BJ (cell line): Measurements from ENCODE around the gene TIMP2. TPM values are rescaled to one million over a fixed set of nuclear protein-coding genes. Genes with fewer than 3 reads are reported as not detected.

Experiments used
- CTCF ChIA-PET: fragments of 350-600 bp; formaldehyde crosslinking; extraction: SDS; loops from one replicate; lab custom pipeline; 2021; ENCODE audit warnings: antibody characterized with exemption, inconsistent platforms; lab: Yijun Ruan, JAX
- POLR2A ChIA-PET: fragments of 300-600 bp; sonication (Branson Sonifier 250); formaldehyde crosslinking; extraction: SDS; loops from one replicate; lab custom pipeline; 2021; ENCODE audit warnings: antibody characterized with exemption; lab: Charles Lee
- DNase-seq: peaks from one replicate; pipeline ENCODE4 v3.0.0-alpha.2; 2011; ENCODE audit warnings: low read depth
- H3K27me3 ChIP-seq: 2 replicates; pipeline ENCODE4 v1.6.0; 2011; ENCODE audit warnings: low read length; ENCODE audit not compliant: control insufficient read depth, insufficient read depth
- H3K36me3 ChIP-seq: 2 replicates; pipeline ENCODE4 v1.5.1; 2011; ENCODE audit warnings: low read length; ENCODE audit not compliant: control insufficient read depth, insufficient read depth
- H3K4me3 ChIP-seq: 2 replicates; pipeline ENCODE4 v1.5.1; 2011; ENCODE audit warnings: low read depth, mild to moderate bottlenecking, control low read depth, low read length
- polyA plus RNA-seq: library from polyadenylated mRNA; depleted of rRNA; stranded (reverse); fragments of >200 nt; gene quantifications from 2 replicates; pipeline ENCODE4 v1.2.3, GENCODE V29; 2011
- TF ChIP-seq, protein P1 (sequence below): IDR thresholded peaks from 2 replicates; pipeline ENCODE4 v1.5.1; 2011; ENCODE audit warnings: low read depth, mild to moderate bottlenecking, control low read depth, inconsistent platforms, low read length, moderate library complexity; ENCODE audit not compliant: insufficient read depth

TIMP2 gene
- polyA plus RNA-seq, 1 experiment, result 361 TPM

DNA sequence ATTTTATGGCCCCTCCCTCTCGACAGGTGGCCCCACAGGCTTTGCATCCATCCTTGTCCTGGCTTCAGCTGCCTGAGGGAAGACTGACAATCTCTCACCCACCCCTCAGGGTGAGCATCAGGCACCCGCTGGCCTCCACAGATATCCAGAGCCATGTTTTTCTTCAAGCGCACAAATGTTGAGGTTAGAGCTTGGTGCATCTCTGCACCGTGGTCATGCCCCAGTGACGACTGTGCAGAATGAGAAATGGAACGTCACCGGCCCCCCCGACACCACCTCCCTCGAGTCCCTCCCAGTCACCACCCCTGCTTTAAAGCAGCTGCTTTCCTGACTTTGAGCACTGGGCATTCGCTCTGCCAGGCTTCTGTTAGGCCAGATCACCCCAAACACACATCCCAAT lies 19.8 kb upstream of the TIMP2 start:
- DNase-seq, result no peak
- Histone ChIP-seq H3K27me3 (no peaks in the 10 kb centered on the region), H3K36me3 (no peaks in the 10 kb centered on the region; the same call in 1 of the 2 replicates), H3K4me3 (no peak overlapping the region)
- ChIA-PET POLR2A (no interaction called here), CTCF (interaction anchor here (0.6 kb wide), 1 partner anchor 447 kb away, joined by 3 read pairs; no protein-coding TSS in a partner anchor)
- TF ChIP-seq, protein P1, sequence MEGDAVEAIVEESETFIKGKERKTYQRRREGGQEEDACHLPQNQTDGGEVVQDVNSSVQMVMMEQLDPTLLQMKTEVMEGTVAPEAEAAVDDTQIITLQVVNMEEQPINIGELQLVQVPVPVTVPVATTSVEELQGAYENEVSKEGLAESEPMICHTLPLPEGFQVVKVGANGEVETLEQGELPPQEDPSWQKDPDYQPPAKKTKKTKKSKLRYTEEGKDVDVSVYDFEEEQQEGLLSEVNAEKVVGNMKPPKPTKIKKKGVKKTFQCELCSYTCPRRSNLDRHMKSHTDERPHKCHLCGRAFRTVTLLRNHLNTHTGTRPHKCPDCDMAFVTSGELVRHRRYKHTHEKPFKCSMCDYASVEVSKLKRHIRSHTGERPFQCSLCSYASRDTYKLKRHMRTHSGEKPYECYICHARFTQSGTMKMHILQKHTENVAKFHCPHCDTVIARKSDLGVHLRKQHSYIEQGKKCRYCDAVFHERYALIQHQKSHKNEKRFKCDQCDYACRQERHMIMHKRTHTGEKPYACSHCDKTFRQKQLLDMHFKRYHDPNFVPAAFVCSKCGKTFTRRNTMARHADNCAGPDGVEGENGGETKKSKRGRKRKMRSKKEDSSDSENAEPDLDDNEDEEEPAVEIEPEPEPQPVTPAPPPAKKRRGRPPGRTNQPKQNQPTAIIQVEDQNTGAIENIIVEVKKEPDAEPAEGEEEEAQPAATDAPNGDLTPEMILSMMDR, result no peak

DNA sequence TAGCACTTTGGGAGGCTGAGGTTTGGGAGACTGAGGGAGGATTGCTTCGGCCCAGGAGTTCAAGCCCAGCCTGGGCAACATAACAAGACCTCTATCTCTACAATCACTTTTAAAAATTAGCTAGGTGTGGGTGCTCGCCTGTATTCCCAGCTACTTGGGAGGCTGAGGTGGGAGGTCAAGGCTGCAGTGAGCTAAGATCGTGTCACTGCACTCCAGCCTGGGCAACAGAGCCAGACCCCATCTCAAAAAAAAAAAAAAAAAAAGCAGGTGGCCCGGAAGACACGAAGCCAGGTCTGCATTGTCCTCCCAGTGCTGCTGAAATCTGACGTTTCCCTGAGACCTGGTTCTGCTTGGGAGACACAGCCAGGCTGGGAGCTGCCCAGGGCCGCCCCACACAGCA lies 18.8 kb upstream of the TIMP2 start:
- no peak overlapping the region for H3K4me3 ChIP-seq
- ChIA-PET POLR2A (no interaction called here), CTCF (interaction anchor here (1.9 kb wide), 1 partner anchor 27 kb away, joined by 8 read pairs; no protein-coding TSS in a partner anchor)
- DNase-seq, result no peak
- TF ChIP-seq, protein P1, result no peak
- H3K36me3 ChIP-seq, result no peaks in the 10 kb centered on the region; the same call in 1 of the 2 replicates
- H3K27me3 ChIP-seq, result no peaks in the 10 kb centered on the region

DNA sequence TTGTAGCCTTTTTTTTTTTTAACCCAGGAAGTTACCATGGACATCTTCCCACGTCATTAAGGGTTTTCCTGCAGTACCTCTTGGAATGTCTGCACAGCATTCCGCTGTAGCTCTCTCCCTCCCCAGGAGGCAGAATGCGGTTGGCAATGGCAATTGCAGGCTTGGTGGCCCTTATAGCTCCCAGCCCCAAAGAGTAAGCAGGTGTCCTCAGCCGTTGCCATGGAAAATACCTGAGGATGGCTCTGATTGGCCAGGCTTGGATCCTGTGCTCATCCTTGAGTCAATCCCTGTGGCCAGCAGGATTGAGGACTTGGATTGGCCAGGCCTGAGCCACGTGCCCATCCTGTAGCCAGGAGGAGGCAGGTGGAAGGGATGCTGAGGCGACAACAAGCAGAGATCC lies 15.5 kb upstream of the TIMP2 start:
- POLR2A ChIA-PET, result no interaction called here
- TF ChIP-seq, protein P1, result no peak

DNA sequence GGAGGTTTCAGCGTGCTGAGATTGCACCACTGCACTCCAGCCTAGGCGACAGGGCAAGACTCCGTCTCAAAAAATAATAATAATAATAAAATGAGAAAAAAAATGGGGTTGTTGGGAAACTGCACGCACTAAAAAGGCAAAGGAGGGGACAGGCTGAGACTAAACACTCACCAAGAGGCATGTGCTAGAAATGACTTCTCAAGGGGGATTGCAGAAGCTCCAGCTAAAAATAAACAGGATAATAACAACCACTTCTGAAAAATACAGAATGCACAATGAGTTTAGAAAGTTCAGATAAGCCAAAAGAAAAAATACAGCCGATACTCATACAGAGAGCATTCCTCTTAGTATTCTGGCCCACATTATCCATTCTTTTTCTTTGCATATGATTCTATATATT lies 15.1 kb upstream of the TIMP2 start:
- ChIA-PET CTCF (interaction anchor here (1.9 kb wide), 1 partner anchor 31 kb away, joined by 8 read pairs; no protein-coding TSS in a partner anchor), POLR2A (interaction anchor here (0.6 kb wide), 1 partner anchor 23 kb away, joined by 6 read pairs; no protein-coding TSS in a partner anchor)
- no peak for DNase-seq
- TF ChIP-seq, protein P1, result no peak
- no peaks in the 10 kb centered on the region; the same call in 1 of the 2 replicates for H3K36me3 ChIP-seq
- no peak overlapping the region for H3K4me3 ChIP-seq
- no peaks in the 10 kb centered on the region for H3K27me3 ChIP-seq

More for the DNA sequence above, 15.5 kb upstream of the TIMP2 start:
- Histone ChIP-seq H3K4me3 (no peak overlapping the region), H3K36me3 (no peaks in the 10 kb centered on the region; the same call in 1 of the 2 replicates), H3K27me3 (no peaks in the 10 kb centered on the region)
- no peak for DNase-seq
- CTCF ChIA-PET, result interaction anchor here (1.9 kb wide), 1 partner anchor 30 kb away, joined by 8 read pairs; no protein-coding TSS in a partner anchor

DNA sequence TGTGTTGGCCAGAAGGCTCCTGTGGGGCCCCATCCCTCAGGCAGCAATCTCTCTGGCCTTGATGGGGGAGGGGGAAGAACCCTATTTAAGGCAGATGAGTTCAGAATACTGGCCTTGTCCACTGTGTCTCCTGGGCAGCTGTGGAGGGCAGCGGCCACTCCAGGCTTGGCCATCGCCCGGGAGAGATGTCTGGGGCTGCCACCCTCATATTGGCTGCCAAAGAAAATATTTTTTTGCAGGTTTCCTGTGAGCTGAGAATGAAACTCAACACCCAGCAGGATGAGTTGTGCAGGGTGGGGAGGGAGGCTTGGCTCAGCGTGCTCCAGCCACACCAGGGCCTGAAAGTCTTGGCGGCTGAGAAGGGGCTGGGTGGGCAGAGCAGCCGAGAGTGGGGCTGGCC lies 14.4 kb upstream of the TIMP2 start:
- Histone ChIP-seq H3K27me3 (no peaks in the 10 kb centered on the region), H3K36me3 (no peaks in the 10 kb centered on the region; the same call in 1 of the 2 replicates), H3K4me3 (no peak overlapping the region)
- POLR2A ChIA-PET, result interaction anchor here (0.6 kb wide), 1 partner anchor 22 kb away, joined by 6 read pairs; no protein-coding TSS in a partner anchor
- TF ChIP-seq, protein P1, result no peak
- no peak for DNase-seq
- CTCF ChIA-PET, result interaction anchor here (1.9 to 3.9 kb wide), 2 partner anchors 32 kb away, joined by 8 to 15 read pairs; no protein-coding TSS in a partner anchor
